Measurements from ENCODE around the gene CDC6. TPM values are rescaled to one million over a fixed set of nuclear protein-coding genes. Genes with fewer than 3 reads are reported as not detected.

CDC6 gene
- total and polyA plus RNA-seq, 2 experiments from 2014 or later, result 9.8 to 12.4 TPM

DNA sequence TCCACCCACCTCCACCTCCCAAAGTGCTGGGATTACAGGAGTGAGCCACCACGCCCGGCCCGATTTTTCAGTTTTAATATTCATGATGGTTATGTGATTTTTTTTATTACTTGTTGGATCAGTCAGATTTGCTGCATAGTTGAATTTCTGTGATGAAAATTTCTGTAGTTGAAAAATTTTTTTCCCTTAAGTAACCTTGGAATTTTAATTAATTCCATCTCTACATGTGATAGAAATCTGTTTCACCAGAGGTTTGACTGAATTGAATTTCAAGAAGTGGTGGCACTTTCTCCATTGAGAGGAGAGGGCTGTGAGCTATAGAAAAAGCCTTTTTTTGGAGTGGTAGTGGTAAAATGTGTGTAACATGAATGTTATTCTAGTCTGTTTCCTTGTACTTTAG lies 43.9 kb upstream of the CDC6 start:
- H2AFZ ChIP-seq, result no peak overlapping the region
- H3F3A ChIP-seq (ENCODE audit: insufficient read depth), result peaks cover 40% of the 10 kb centered on the region
- H3K9me3 ChIP-seq (ENCODE audit: low read depth), result no peaks in the 10 kb centered on the region
- WGBS, 2 experiments (ENCODE audit: low coverage in 1 of 2, low lambda C conversion rate in 2 of 2, missing lambda C conversion rate in 2 of 2), result 11 to 12% methylated on average over 3 of the region's 3 CpGs
- H3K9ac ChIP-seq, result peak overlapping the region; percentile 45
- peaks cover 29% of the 10 kb centered on the region for H3K4me1 ChIP-seq (ENCODE audit: insufficient read depth)
- TF ChIP-seq EZH2 (IDR thresholded peaks at IDR 0.05; ENCODE audit: insufficient read depth, poor library complexity, severe bottlenecking) (no peak), EZH2phosphoT487 (IDR thresholded peaks at IDR 0.05; ENCODE audit: insufficient read depth, low read depth) (no peak)
- peak overlapping the region; percentile 63 for H3K4me2 ChIP-seq (ENCODE audit: unreplicated experiment)
- H3K79me2 ChIP-seq (ENCODE audit: insufficient read depth), result peaks cover 99% of the 10 kb centered on the region
- H3K4me3 ChIP-seq, result peak overlapping the region; percentile 17
- H3K36me3 ChIP-seq (ENCODE audit: low read depth), result no peaks in the 10 kb centered on the region
- peak overlapping the region; percentile 53 for H3K27ac ChIP-seq
- DNase-seq, result peak; percentile 55
- in situ Hi-C loops (cut with MboI), result no loop called here
- H4K20me1 ChIP-seq (ENCODE audit: insufficient read depth), result peaks cover 10% of the 10 kb centered on the region; the same call in 1 of the 2 replicates
- H3K9me2 ChIP-seq (ENCODE audit: insufficient read depth), result no peaks in the 10 kb centered on the region
- H3K27me3 ChIP-seq (replicated peaks; ENCODE audit: insufficient read depth), result no peaks in the 10 kb centered on the region

DNA sequence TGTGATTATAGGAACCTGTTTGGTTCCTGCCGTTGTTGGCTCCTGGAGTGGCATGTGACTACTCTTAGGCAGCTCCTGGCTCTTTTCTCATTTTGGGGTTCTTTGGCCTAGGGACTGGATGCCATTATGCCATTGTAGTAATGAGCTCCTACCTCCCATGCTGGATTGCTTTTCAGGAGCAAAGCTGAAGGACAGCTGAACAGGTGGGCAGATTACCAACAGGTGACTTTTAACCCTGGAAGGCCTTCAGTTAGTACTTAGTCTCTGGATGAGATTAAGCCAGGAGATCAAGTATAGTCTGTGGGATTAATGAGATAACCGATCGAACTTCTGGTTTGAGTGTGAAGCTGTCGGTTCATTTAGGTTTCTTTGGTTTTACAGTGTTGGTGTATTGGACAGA lies 43.4 kb upstream of the CDC6 start:
- DNase-seq, result no peak
- Histone ChIP-seq H3K27ac (peak overlapping the region; percentile 53), H4K20me1 (ENCODE audit: insufficient read depth) (peaks cover 10% of the 10 kb centered on the region; the same call in 1 of the 2 replicates), H3K4me2 (ENCODE audit: unreplicated experiment) (peak overlapping the region; percentile 63), H3K4me3 (no peak overlapping the region), H3K9me3 (ENCODE audit: low read depth) (no peaks in the 10 kb centered on the region), H3K79me2 (ENCODE audit: insufficient read depth) (peaks cover 100% of the 10 kb centered on the region), H3K9ac (no peak overlapping the region), H3K27me3 (replicated peaks; ENCODE audit: insufficient read depth) (no peaks in the 10 kb centered on the region), H3F3A (ENCODE audit: insufficient read depth) (peaks cover 40% of the 10 kb centered on the region), H2AFZ (no peak overlapping the region), H3K4me1 (ENCODE audit: insufficient read depth) (peaks cover 29% of the 10 kb centered on the region), H3K9me2 (ENCODE audit: insufficient read depth) (no peaks in the 10 kb centered on the region), H3K36me3 (ENCODE audit: low read depth) (no peaks in the 10 kb centered on the region)
- WGBS, 2 experiments (ENCODE audit: low coverage in 1 of 2, low lambda C conversion rate in 2 of 2, missing lambda C conversion rate in 2 of 2), result 62 to 69% methylated on average over 4 of the region's 4 CpGs
- in situ Hi-C loops (cut with MboI), result no loop called here
- no peak for TF ChIP-seq EZH2 (IDR thresholded peaks at IDR 0.05; ENCODE audit: insufficient read depth, poor library complexity, severe bottlenecking)

DNA sequence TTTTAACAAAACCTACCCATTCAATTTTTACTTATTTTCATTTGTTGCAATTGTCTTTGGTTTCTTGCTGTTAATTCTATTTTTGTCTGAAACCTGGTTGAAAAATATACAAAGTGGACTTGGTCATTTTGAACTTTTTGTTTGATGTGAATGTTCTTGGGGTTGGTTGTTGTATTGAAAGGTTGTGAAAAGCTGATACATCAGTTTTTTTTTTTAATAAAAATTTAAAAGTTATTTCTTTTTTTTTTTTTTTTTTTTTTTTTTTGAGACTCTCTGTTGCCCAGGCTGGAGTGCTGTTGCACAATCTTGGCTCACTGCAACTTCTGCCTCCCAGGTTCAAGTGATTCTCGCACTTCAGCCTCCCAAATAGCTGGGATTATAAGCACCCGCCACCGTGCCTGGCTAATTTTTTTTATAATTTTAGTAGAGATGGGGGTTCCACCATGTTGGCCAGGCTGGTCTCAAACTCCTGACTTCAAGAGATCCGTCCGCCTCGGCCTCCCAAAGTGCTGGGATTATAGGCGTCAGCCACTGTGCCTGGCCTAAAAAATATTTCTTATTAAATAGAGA lies 39.7 kb upstream of the CDC6 start:
- H2AFZ ChIP-seq, result no peak overlapping the region
- in situ Hi-C loops (cut with MboI), result no loop called here
- no peak for TF ChIP-seq EZH2phosphoT487 (IDR thresholded peaks at IDR 0.05; ENCODE audit: insufficient read depth, low read depth)
- no peak for TF ChIP-seq EZH2 (IDR thresholded peaks at IDR 0.05; ENCODE audit: insufficient read depth, poor library complexity, severe bottlenecking)
- H3K9ac ChIP-seq, result no peak overlapping the region
- no peak overlapping the region for H3K4me3 ChIP-seq
- H3K4me2 ChIP-seq (ENCODE audit: unreplicated experiment), result no peak overlapping the region
- no peaks in the 10 kb centered on the region for H3K27me3 ChIP-seq (replicated peaks; ENCODE audit: insufficient read depth)
- H3F3A ChIP-seq (ENCODE audit: insufficient read depth), result peaks cover 29% of the 10 kb centered on the region
- no peaks in the 10 kb centered on the region for H3K36me3 ChIP-seq (ENCODE audit: low read depth)
- H3K9me3 ChIP-seq (ENCODE audit: low read depth), result no peaks in the 10 kb centered on the region
- peaks cover 97% of the 10 kb centered on the region for H3K79me2 ChIP-seq (ENCODE audit: insufficient read depth)
- no peak overlapping the region for H3K27ac ChIP-seq
- 50 to 63% methylated on average over 7 of the region's 7 CpGs for WGBS, 2 experiments (ENCODE audit: low coverage in 1 of 2, low lambda C conversion rate in 2 of 2, missing lambda C conversion rate in 2 of 2)
- peaks cover 11% of the 10 kb centered on the region; the same call in 1 of the 2 replicates for H4K20me1 ChIP-seq (ENCODE audit: insufficient read depth)
- peaks cover 29% of the 10 kb centered on the region for H3K4me1 ChIP-seq (ENCODE audit: insufficient read depth)
- DNase-seq, result no peak
- H3K9me2 ChIP-seq (ENCODE audit: insufficient read depth), result no peaks in the 10 kb centered on the region

DNA sequence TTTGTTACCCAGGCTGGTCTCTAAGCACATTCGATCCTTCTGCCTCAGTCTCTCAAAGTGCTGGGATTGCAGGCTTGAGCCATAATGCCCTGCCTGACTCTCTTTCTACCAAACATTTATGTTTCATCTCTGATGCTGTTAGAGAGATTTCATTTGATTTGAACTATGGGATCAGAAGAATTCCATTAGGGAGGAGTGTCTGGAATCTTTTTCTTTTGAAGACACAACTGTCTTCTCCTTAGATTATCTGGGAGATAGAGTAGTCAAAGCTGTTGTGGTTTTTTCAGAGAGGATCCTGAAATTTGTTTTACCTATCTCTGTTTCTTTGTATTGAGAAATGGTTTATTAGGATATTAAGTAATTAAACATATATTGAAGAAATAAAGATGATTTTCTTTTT lies 39.2 kb upstream of the CDC6 start:
- Histone ChIP-seq H3K4me3 (no peak overlapping the region), H3K27ac (no peak overlapping the region), H3K9me3 (ENCODE audit: low read depth) (no peaks in the 10 kb centered on the region), H3K9me2 (ENCODE audit: insufficient read depth) (no peaks in the 10 kb centered on the region), H2AFZ (no peak overlapping the region), H3K79me2 (ENCODE audit: insufficient read depth) (peaks cover 97% of the 10 kb centered on the region), H3K4me2 (ENCODE audit: unreplicated experiment) (no peak overlapping the region), H3K9ac (no peak overlapping the region), H3K27me3 (replicated peaks; ENCODE audit: insufficient read depth) (no peaks in the 10 kb centered on the region), H3K4me1 (ENCODE audit: insufficient read depth) (peaks cover 24% of the 10 kb centered on the region), H3K36me3 (ENCODE audit: low read depth) (no peaks in the 10 kb centered on the region), H3F3A (ENCODE audit: insufficient read depth) (peaks cover 24% of the 10 kb centered on the region), H4K20me1 (ENCODE audit: insufficient read depth) (peaks cover 14% of the 10 kb centered on the region; the same call in 1 of the 2 replicates)
- WGBS, 2 experiments (ENCODE audit: low coverage in 1 of 2, low lambda C conversion rate in 2 of 2, missing lambda C conversion rate in 2 of 2), result 69 to 76% methylated on average over 1 of the region's 1 CpG
- TF ChIP-seq EZH2 (IDR thresholded peaks at IDR 0.05; ENCODE audit: insufficient read depth, poor library complexity, severe bottlenecking) (no peak), EZH2phosphoT487 (IDR thresholded peaks at IDR 0.05; ENCODE audit: insufficient read depth, low read depth) (no peak)
- DNase-seq, result no peak
- in situ Hi-C loops (cut with MboI), result no loop called here

DNA sequence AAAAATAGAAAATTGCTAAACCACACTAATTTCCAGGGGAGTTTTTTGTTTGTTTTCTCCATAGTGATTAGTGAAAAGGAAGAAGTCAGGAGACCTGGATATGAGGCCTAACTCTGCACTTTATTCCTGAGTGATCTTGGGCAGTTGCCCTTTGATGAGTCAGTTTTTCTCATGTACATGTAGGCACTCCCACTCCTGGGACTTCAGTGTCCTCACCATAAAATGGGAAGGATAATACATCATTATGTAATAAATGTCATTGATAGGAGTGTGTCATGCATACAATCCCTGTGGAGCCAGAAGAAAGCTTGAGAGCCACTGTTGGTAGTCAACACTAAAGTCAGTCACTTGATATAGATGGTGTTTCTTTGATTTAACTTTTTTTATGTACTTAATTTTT lies 36.1 kb upstream of the CDC6 start:
- Histone ChIP-seq H3K36me3 (ENCODE audit: low read depth) (peaks cover 3% of the 10 kb centered on the region), H3K9me2 (ENCODE audit: insufficient read depth) (no peaks in the 10 kb centered on the region), H4K20me1 (ENCODE audit: insufficient read depth) (peaks cover 20% of the 10 kb centered on the region; the same call in 1 of the 2 replicates), H3F3A (ENCODE audit: insufficient read depth) (peaks cover 11% of the 10 kb centered on the region), H3K9me3 (ENCODE audit: low read depth) (no peaks in the 10 kb centered on the region), H2AFZ (no peak overlapping the region), H3K79me2 (ENCODE audit: insufficient read depth) (peaks cover 97% of the 10 kb centered on the region), H3K4me1 (ENCODE audit: insufficient read depth) (peaks cover 14% of the 10 kb centered on the region), H3K4me2 (ENCODE audit: unreplicated experiment) (peak overlapping the region; percentile 17), H3K9ac (peak overlapping the region; percentile 62), H3K4me3 (no peak overlapping the region), H3K27me3 (replicated peaks; ENCODE audit: insufficient read depth) (no peaks in the 10 kb centered on the region), H3K27ac (peak overlapping the region; percentile 81)
- no peak for TF ChIP-seq EZH2phosphoT487 (IDR thresholded peaks at IDR 0.05; ENCODE audit: insufficient read depth, low read depth)
- TF ChIP-seq EZH2 (IDR thresholded peaks at IDR 0.05; ENCODE audit: insufficient read depth, poor library complexity, severe bottlenecking), result no peak
- in situ Hi-C loops (cut with MboI), result no loop called here
- peak; percentile 96 for DNase-seq

Data from GM23248 (cell line).